HG02798 (cell line): ENCODE measurements around the gene ALAS1.
"Not testable (repeated sequence)": the region's sequence is repeated elsewhere in the genome, so short reads cannot be mapped to it uniquely, and the experiment has no call there.

Experiments
- ATAC-seq: cut with Tn5 transposase; IDR thresholded peaks from one replicate; pipeline ENCODE4 v1.9.1; 2021; ENCODE audit warnings: mild to moderate bottlenecking; ENCODE audit not compliant: unreplicated experiment, poor library complexity

The ALAS1 gene

DNA sequence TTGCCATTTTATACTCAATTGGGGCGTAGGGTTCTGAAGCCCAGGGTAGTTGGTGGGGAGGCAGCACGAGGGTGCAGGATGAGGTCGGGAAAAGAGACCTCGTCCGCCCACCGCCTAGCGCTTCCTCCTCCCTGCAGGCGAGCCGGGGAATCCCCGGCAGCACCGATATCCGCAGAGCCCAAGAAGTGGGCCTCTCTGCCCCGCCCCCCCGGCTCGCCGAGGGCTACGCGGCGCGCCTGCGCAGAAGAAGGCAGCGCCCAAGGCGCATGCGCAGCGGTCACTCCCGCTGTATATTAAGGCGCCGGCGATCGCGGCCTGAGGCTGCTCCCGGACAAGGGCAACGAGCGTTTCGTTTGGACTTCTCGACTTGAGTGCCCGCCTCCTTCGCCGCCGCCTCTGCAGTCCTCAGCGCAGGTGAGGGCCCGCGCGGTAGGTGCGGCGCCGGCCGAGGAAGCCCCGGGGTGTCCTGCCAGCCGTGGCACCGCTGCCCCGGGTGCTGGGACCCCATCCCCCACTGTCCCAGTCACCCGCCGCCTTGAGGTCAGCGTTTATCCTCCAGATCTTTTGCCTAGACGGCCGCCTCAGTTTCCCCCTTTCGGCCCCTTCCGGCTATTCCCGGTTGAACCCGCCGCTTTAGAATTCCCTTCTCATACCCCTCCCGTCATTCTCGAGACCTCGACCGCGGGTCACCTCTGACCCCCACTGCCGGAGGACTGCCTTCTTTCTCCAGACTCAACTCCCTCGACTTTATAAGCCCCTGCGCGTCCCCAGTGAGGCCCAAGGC lies at the start of gene ALAS1:
ALAS1 (plus strand) TSS at position 319 of the 784 bp plus-strand sequence. CDS start 1,082 bp downstream, outside the sequence.
- ATAC-seq: peak; percentile 82

DNA sequence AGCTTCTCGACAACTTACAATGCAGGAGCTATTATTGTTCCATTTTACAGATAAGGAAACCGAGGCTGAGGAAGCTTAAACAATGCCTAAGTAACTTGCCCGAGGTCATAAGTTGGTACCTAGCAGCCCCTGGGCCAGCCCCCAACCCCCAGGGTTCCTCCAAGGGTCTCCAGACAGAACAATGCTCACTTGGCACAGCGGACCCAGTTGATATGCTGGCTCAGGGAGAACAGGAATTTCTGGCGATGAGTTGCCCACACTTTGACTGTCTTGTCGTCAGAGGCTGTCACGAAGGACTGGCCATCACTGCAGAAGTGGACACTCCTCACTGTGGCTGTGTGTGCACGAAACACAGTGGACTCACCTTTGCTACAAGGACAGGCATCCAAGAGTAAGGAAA lies 48.9 kb upstream of the ALAS1 start:
- ATAC-seq: no peak

DNA sequence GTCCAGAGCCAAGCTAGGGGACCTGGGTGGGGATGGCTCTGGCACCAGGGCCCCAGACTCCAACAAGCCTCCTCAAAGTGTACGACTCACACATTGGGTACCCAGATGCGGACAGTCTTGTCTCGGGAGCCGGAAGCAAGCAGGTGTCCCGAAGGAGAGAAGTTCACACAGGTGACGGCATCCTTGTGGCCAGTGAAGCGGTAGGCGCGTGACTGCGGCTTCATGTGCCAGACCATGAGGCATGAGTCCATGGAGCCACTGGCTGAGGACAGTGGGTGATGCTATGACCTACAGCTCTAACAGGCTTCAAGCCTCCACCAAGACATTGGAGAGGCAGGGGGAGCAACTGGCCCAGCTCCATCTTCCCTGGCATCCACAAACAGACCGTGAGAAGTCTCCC lies 48.2 kb upstream of the ALAS1 start:
- ATAC-seq: no peak

DNA sequence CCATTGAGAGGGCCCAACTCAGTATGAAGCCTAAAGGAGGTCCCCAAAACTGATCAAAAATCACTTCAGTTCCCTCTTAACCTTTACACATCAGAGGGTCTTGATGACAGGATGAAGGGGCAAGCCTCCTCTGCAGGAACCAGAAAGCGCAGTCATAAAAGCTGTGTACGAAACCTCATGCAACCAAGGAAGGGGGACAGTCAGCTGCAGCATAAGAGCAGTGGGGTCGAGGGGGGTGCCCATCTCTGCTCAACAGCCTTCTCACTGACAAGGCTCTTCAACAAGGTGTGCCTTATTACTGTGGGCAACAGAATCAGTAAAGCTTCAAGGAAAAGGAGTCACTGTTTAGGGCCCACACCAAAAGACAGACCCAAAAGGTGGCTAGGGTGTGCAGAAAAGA lies 47.6 kb upstream of the ALAS1 start:
- no peak for ATAC-seq

DNA sequence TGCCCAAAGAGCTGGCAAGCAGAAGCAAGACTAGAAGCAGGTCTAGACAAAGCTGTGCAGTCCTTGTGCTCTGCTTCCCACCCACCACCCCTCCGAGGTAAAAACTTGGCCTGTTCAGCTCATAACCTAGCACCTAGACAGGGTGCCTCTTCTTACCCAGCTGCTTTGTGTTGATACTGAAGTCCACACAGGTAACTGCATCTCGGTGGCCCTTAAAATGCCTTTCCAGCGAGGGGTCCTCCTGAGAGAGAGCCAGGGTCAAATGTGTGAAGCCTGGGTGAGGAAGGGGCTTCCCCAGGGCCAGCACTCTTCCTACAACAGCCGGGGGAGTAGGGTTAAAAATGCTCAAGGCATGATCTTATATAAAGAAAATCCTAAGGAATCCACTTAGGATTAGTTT lies 47.1 kb upstream of the ALAS1 start:
- ATAC-seq: no peak

DNA sequence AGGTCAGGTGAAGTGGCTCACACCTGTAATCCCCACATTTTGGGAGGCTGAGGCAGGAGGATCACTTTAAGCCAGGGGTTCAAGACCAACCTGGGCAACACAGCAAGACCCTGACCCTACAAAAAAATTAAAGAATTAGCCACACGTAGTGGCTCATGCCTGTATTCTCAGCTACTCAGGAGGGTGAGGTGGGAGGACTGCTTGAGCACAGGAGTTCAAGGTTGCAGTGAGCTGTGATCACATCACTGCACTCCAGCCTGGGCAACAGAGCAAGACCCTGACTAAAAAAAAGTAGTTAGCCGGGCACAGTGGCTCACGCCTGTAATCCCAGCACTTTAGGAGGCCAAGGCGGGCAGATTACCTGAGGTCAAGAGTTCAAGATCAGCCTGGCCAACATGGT lies 46.0 kb upstream of the ALAS1 start:
- ATAC-seq: not testable (repeated sequence)

DNA sequence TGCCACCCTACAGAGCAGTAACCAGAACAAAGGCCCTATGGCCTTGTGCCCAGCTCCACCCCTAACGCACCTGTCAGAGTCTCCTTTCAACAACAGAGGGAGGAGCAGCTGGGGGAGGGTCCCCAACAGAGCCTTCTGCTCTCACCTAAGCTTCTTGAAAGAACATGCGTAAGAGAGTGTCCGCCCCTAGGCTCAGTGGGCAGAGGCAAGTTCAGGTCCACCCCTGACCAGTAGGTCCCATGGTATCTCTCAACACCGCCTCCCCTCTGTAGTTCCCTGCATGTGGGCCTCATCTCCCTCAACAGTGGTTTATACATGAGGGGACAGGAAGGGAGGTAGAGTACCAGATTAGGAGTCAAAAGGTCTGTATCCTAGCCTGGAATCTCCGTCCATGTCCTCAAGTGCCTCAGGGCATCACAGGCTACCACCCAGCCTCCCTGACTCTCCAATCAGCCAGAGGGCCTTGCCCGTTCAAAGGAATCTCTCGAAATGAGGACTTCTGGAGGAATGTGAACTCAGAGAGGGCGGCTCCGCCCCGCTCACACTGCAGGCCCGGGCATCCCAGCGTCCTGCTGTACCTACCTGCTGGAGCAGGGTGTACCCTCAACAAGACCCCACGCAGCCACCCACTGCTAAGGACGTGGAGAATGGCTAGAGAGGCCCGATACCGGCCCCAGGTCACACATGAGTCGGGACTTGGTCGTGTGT lies 44.4 kb upstream of the ALAS1 start:
- ATAC-seq: peak; percentile 5

DNA sequence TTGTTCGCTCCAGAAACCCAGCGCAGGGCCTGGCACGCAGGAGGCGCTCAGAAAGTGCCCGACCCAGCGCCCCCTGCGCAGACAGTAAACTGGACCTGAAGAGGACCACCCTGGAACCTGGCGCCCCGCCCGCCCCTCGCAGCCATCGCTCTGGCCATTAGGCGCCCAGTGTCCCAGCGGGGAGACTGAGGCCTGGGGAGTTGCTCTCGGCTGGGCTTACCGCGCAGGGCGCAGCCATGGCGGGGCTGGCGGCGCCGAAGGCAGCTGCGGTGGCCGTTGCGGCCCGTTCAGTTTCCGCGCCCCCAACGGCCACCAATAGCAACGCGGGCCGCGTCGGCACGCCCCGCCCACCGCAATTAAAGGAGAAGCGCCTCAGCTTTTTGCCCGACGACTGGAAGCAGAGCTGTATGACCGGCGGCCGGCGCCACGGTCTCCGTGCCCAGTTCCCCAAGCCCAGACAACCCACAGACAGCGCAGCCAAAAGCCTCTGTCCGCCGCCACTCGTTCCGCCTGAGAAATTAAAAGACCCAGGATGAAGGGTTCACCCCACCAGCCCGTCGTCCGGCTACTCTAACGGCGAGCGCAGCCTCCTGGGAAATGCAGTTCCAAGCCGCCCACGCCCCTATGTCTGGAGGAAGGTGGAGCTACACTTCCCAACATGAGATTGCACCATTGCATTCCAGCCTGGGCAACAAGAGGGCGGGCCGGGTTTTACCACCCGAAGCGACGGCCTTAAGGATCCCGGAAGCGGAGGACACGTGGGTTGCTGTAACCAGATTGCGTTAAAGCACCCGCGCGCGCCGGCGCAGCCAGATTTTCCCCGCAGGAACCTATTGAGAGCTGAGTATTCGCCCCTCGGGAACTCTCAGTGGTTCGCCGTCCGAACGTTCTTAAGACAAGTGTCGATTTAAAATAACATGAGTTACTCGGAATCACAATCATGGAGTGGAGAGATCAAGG lies 43.5 kb upstream of the ALAS1 start, which contains the start of gene POC1A:
POC1A (minus strand) TSS at position 289 of the 960 bp plus-strand sequence; CDS start at position 238, 51 bp downstream.
- ATAC-seq: peak; percentile 87

DNA sequence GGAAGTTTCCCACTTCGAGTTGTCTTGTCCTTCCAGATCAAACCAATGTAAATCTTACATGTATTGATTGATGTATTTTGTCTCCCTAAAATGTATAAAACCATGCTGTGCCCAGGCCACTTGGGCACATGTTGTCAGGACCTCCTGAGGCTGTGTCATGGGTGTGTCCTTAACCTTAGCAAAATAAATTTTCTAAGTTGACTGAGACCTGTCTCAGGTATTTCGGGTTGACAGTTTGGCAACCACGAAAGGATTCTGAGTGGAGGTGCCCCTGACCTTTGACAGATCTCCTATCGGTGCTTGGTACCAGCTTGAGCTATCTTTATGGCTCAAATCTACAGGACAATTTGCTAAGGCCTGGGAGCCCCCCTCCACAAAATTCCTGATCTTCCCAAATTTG lies 42.0 kb upstream of the ALAS1 start:
- ATAC-seq: no peak

DNA sequence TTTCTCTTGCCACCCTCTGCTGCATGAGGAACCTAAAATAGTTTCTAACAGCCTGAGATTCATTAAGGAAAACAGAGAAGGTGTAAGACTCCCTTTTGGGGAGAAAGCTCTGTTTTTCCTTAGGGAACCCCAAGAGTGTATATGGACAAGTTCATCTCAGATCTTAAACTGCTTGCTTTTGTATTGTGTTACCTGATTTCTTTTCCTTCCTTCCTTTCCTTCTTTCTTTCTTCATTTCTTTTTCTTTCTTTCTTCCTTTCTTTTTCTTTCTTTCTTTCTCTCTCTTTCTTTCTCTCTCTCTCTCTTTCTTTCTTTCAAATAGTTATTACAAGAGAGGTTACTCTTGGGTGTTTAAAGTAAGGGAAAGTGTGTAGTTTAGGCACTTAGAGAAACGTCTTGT lies 38.5 kb upstream of the ALAS1 start:
- ATAC-seq: no peak

DNA sequence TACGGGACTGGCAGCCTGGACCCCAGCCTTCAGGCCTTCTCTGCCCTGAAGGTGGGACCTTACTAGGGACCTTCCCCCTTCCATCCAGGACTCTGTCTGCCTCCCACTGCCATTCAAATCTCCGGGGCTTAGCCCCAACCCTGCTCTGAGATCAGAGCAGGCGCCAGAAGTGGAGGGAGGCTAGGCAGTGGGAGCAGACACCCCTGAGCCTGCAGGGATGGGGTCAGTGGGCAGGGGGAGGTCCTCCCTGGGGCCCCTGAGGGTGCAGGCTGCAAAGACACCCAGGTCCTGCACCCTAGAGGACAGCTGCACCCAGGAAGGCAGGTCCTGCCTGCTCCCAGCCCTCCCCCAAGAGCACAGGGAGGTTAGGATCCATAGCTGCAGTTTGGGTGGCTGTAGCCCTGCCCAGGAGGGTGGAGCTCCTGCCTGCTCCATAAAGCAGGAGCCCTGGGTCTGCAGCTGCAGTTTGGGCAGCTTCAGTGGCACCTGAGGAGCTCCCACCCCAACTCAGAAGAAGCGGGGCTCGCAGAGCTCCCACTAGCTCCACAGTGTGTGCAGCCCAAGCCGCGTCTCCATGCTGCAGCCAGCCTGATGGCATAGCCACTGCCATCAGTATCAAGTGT lies 35.6 kb upstream of the ALAS1 start:
- no peak for ATAC-seq

DNA sequence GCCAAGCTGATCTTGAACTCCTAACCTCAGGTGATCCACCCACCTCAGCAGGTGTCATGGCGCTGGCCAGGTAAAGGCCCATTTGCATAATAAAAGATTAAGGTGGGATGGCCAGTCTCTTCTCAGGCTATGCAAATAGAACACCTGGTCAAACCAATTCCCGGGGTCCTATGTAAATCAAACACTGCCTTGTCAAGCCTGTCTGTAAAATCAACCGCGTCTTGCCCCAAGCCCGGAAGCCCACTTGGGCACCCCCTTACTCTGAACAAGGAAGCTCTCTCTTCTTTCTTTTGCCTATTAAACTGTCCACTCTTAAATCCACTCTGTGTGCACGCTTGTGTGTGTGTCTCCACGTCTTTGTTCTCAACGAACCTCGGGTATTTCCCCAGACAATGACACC lies 30.7 kb upstream of the ALAS1 start:
- no peak for ATAC-seq

DNA sequence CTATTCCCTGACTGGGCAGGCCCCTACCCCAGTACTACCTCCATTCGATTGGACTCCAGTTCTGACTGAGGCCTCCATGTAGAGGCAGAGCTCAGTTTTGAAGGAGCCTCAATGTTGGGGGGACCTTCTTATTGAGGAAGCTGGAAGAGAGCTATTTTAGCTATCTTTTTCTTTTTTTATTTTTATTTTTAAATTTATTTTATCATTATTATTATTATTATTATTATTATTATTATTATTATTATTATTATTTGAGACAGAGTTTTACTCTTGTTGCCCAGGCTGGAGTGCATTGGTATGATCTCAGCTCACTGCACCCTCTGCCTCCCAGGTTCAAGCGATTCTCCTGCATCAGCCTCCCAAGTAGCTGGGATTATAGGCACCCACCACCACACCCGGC lies 27.7 kb upstream of the ALAS1 start:
- not testable (repeated sequence) for ATAC-seq

DNA sequence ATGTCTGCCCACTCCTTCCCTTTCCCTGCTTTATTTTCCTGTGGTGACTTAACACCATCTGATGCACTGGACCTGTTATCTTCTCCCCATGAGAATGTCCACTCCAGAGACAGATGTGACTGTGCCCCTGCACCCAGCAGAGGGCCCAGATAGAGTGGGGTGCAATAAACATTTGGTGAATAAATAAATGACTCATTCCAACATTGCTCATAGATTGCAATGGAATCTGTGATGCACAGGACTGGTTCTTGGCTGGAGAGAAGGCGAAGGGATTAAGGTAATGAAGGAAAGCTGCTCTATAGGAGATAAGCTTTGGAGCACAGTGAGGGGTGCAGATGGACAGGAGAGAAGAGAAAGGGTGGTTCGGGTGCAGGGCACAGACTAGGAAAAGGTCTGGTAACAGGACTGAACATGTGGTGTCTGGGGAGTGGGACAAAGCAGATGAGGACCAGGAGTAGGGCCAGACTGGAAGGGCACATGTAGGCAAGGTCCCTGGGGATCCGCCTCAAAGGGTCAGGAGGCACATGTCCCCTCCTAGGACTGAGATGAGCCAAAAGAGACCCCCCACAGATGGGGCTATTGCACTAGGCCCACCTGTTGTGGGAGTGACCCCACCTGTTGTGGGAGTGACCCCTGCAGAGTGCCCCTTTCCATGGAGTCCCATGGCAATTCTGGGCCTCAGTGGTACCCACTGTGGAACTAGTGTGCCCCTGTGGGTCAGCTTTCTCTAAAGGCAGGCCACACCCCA lies 26.3 kb upstream of the ALAS1 start:
- ATAC-seq: no peak

DNA sequence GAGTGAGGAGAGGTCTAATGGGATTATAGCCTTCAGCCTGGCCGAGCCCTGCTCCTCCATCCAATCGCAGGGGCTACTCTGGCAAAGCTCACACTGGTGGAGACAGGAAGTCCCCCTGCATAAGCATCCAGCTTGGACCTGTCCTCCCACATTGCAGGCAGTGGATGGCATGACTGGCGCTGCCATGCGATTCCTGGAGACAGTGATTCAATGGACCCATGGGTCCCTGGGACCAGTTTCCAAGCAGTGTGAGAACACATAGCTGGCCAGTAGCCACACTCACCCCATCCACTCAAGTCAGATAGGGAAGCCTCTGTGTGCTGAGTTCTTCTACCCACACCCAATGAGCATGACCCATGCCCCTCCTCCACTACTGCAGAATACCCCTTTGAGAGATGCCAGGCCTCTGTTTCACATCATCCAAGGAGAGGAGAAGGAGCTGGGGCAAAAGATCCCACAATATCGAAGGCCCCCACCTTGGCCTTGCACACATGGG lies 25.6 kb upstream of the ALAS1 start:
- no peak for ATAC-seq

DNA sequence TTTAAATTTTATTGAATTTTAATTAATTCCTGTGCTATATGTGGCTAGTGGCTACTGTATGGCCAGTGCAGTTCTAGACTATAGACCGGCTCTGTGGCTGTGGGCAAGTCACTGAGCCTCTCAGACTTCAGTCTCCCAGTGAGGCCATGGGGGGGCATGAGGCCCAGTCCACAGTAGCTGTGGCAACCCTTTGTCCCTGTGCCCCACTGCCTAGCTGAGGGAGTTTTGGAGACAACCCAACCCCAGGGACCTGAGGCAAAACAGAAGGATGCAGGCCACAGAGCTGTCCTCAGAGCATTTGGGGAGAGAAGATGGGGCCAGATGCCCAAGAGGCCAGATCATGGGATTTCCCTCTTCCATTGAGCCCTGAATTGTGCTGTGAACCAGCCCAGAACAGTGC lies 24.9 kb upstream of the ALAS1 start:
- ATAC-seq: no peak

DNA sequence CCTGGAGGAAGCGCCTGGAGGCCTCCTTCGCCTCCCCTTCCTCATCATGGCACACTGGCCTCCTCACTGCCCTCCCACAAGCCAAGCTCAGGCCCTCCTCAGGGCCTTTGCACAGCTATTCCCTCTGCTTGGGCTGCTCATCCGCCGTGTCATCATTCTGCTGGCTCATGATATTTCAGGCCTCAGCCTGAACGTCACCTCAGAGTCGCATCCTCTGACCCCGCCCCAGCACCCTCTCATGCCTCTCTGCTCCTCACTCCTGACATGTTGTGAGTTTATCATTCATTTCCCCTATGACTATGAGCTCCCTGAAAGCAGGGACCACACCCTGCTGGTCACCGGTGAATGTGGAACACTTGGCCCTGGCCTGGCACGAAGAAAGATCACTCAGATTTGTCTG lies 23.1 kb upstream of the ALAS1 start:
- no peak for ATAC-seq

DNA sequence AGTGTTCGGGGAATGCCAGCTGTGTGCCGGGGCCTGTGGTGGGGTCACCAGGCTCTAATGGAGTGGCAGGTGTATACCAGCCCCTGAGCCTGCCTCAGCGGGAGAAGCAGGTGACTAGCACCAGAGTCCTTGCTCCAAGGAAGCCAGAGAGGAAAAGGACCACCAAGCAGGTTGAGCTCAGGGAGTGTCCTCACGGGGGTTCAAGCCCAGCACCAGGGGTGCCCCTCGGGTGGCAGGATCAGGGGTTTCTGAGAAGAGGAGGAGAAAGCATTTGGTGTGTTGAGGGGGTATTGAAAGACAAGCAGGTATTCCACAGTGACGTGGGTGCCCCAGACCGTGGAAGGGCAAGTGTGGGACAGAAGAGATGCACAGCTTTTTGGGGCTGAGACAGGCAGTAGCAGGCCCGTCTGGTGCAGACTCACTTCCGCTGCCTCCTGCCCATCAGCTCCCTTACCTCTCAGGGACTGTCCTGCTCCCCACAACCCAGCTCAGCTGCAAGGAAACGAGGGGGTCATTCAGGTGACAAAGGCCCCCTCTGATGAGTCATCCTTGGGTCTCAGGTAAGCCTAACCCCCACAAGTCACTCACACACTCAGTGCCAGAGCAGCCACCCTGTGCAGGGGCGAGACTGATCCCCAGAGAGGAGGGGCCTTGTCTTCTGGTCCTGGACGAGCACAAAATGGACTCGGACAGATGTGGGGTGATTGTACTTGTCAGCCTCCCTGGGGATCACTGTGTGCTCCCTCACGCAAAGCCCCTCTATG lies 22.4 kb upstream of the ALAS1 start:
- ATAC-seq: no peak
